ENCODE results near the gene FLII.

GRCh38 chr17:18229771-18230170, 28.8 kb downstream of the FLII start:
- TF ChIP-seq, protein P1, sequence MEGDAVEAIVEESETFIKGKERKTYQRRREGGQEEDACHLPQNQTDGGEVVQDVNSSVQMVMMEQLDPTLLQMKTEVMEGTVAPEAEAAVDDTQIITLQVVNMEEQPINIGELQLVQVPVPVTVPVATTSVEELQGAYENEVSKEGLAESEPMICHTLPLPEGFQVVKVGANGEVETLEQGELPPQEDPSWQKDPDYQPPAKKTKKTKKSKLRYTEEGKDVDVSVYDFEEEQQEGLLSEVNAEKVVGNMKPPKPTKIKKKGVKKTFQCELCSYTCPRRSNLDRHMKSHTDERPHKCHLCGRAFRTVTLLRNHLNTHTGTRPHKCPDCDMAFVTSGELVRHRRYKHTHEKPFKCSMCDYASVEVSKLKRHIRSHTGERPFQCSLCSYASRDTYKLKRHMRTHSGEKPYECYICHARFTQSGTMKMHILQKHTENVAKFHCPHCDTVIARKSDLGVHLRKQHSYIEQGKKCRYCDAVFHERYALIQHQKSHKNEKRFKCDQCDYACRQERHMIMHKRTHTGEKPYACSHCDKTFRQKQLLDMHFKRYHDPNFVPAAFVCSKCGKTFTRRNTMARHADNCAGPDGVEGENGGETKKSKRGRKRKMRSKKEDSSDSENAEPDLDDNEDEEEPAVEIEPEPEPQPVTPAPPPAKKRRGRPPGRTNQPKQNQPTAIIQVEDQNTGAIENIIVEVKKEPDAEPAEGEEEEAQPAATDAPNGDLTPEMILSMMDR (IDR thresholded peaks at IDR 0.05; ENCODE audit: low read depth, low read length) = no peak
- TF ChIP-seq POLR2A (IDR thresholded peaks at IDR 0.05; ENCODE audit: extremely low read depth, insufficient read length) = no peak

Measured in NB4 (cell line).